KMS-11 (cell line): ENCODE data around the gene NFAT5.

ENCODE experiments used
- H2AFZ ChIP-seq: fragments of 200-600 bp; sonication (generic); 2 replicates; pipeline ENCODE4 v1.6.1; 2016; ENCODE audit warnings: antibody characterized with exemption, mixed run types, low read depth
- H3K27ac ChIP-seq: fragments of 200-600 bp; sonication (generic); 2 replicates; pipeline ENCODE4 v1.6.1; 2016; ENCODE audit warnings: mild to moderate bottlenecking, mixed run types
- H3K27me3 ChIP-seq: fragments of 200-600 bp; sonication (generic); 2 replicates; pipeline ENCODE4 v1.6.1; 2017; ENCODE audit warnings: mild to moderate bottlenecking, low read depth, mixed run types, moderate library complexity; ENCODE audit not compliant: insufficient read depth
- H3K36me3 ChIP-seq: fragments of 200-600 bp; sonication (generic); 2 replicates; pipeline ENCODE4 v1.6.1; 2017; ENCODE audit warnings: mild to moderate bottlenecking, mixed run types; ENCODE audit not compliant: insufficient read depth
- H3K4me1 ChIP-seq: fragments of 200-600 bp; sonication (generic); 2 replicates; pipeline ENCODE4 v1.6.1; 2016; ENCODE audit warnings: mild to moderate bottlenecking, low read depth, mixed run types; ENCODE audit not compliant: poor library complexity, severe bottlenecking
- H3K4me2 ChIP-seq: fragments of 200-600 bp; sonication (generic); 2 replicates; pipeline ENCODE4 v1.7.0; 2016; ENCODE audit warnings: mild to moderate bottlenecking, mixed run types
- H3K4me3 ChIP-seq: fragments of 200-600 bp; sonication (generic); IDR thresholded peaks from 2 replicates; pipeline ENCODE4 v1.6.1; 2017; ENCODE audit warnings: low read depth, low read length, mixed read lengths; ENCODE audit not compliant: insufficient read depth
- H3K79me2 ChIP-seq: fragments of 200-600 bp; sonication (generic); 2 replicates; pipeline ENCODE4 v1.6.1; 2016; ENCODE audit warnings: low read depth, mixed run types; ENCODE audit not compliant: insufficient read depth
- H3K9ac ChIP-seq: fragments of 200-600 bp; sonication (generic); 2 replicates; pipeline ENCODE4 v1.6.1; 2016; ENCODE audit warnings: mild to moderate bottlenecking, mixed run types
- H4K20me1 ChIP-seq: fragments of 200-600 bp; sonication (generic); 2 replicates; pipeline ENCODE4 v1.6.1; 2016; ENCODE audit warnings: mild to moderate bottlenecking, mixed run types; ENCODE audit not compliant: insufficient read depth
- CTCF ChIP-seq: fragments of 200-600 bp; sonication (generic); conservative IDR thresholded peaks from 2 replicates; pipeline ENCODE4 v1.6.1; 2017; ENCODE audit warnings: low read depth, mild to moderate bottlenecking, antibody characterized with exemption, low read length, moderate library complexity, mixed read lengths

NFAT5 gene

GRCh38 chr16:69732101-69732500, 166.3 kb downstream of the NFAT5 start:
- H3K27ac ChIP-seq, result no peak overlapping the region
- H3K4me1 ChIP-seq, result peaks cover 6% of the 10 kb centered on the region
- H3K27me3 ChIP-seq, result no peaks in the 10 kb centered on the region
- H3K9ac ChIP-seq, result no peak overlapping the region
- no peak overlapping the region for H2AFZ ChIP-seq
- H3K4me3 ChIP-seq, result no peak overlapping the region
- H3K79me2 ChIP-seq, result peaks cover 8% of the 10 kb centered on the region; the same call in 1 of the 2 replicates
- H4K20me1 ChIP-seq, result no peaks in the 10 kb centered on the region
- H3K4me2 ChIP-seq, result no peak overlapping the region
- no peak for TF ChIP-seq CTCF
- no peaks in the 10 kb centered on the region for H3K36me3 ChIP-seq

GRCh38 chr16:69741519-69741918, 175.8 kb downstream of the NFAT5 start:
- H3K79me2 ChIP-seq, result peaks cover 7% of the 10 kb centered on the region; the same call in 1 of the 2 replicates
- H3K27ac ChIP-seq, result no peak overlapping the region
- TF ChIP-seq CTCF, result no peak
- no peak overlapping the region for H3K4me3 ChIP-seq
- H3K9ac ChIP-seq, result no peak overlapping the region
- H4K20me1 ChIP-seq, result no peaks in the 10 kb centered on the region
- no peak overlapping the region for H3K4me2 ChIP-seq
- H3K27me3 ChIP-seq, result no peaks in the 10 kb centered on the region
- H2AFZ ChIP-seq, result no peak overlapping the region
- H3K4me1 ChIP-seq, result no peaks in the 10 kb centered on the region
- H3K36me3 ChIP-seq, result peaks cover 21% of the 10 kb centered on the region; the same call in 1 of the 2 replicates

GRCh38 chr16:69741951-69742904, 176.5 kb downstream of the NFAT5 start:
- H3K79me2 ChIP-seq, result peaks cover 7% of the 10 kb centered on the region; the same call in 1 of the 2 replicates
- H3K27me3 ChIP-seq, result no peaks in the 10 kb centered on the region
- no peak overlapping the region for H3K4me2 ChIP-seq
- no peak overlapping the region for H3K9ac ChIP-seq
- no peak overlapping the region for H3K27ac ChIP-seq
- TF ChIP-seq CTCF, result no peak
- H2AFZ ChIP-seq, result no peak overlapping the region
- H3K4me1 ChIP-seq, result no peaks in the 10 kb centered on the region
- H3K36me3 ChIP-seq, result peaks cover 21% of the 10 kb centered on the region; the same call in 1 of the 2 replicates
- H4K20me1 ChIP-seq, result no peaks in the 10 kb centered on the region
- no peak overlapping the region for H3K4me3 ChIP-seq

- no peak for TF ChIP-seq CTCF
- Histone ChIP-seq H3K27ac (no peak overlapping the region), H4K20me1 (no peaks in the 10 kb centered on the region)
Measured at GRCh38 chr16:69744363-69745231, 178.8 kb downstream of the NFAT5 start.

More at GRCh38 chr16:69744363-69745231, 178.8 kb downstream of the NFAT5 start:
- H3K4me1 ChIP-seq, result no peaks in the 10 kb centered on the region
- no peak overlapping the region for H2AFZ ChIP-seq
- no peak overlapping the region for H3K4me2 ChIP-seq
- peaks cover 14% of the 10 kb centered on the region; the same call in 1 of the 2 replicates for H3K79me2 ChIP-seq
- no peak overlapping the region for H3K4me3 ChIP-seq
- H3K36me3 ChIP-seq, result peaks cover 30% of the 10 kb centered on the region; the same call in 1 of the 2 replicates
- H3K27me3 ChIP-seq, result no peaks in the 10 kb centered on the region
- H3K9ac ChIP-seq, result no peak overlapping the region
